MM.1S (cell line): Measurements from ENCODE around the gene BET1L.

Experiments used
- DNase-seq: peaks from one replicate; pipeline ENCODE4 v3.0.0-alpha.2; 2015
- H2AFZ ChIP-seq: fragments of 300-600 bp; sonication (generic); 2 replicates; pipeline ENCODE4 v1.6.0; 2016; ENCODE audit warnings: antibody characterized with exemption, low read length
- H3F3A ChIP-seq: fragments of 300-600 bp; sonication (generic); 2 replicates; pipeline ENCODE4 v1.6.1; 2016; ENCODE audit warnings: mild to moderate bottlenecking, antibody characterized with exemption, low read length, moderate library complexity, mixed read lengths; ENCODE audit not compliant: insufficient read depth
- H3K27ac ChIP-seq: fragments of 300-600 bp; sonication (generic); 2 replicates; pipeline ENCODE4 v1.5.1; 2016; ENCODE audit warnings: mild to moderate bottlenecking, low read length
- H3K27me3 ChIP-seq: fragments of 300-600 bp; sonication (generic); replicated peaks from 2 replicates; pipeline ENCODE4 v1.6.0; 2016; ENCODE audit warnings: low read length; ENCODE audit not compliant: insufficient read depth
- H3K36me3 ChIP-seq: fragments of 300-600 bp; sonication (generic); replicated peaks from 2 replicates; pipeline ENCODE4 v1.6.1; 2016; ENCODE audit warnings: mild to moderate bottlenecking, low read length, mixed read lengths; ENCODE audit not compliant: insufficient read depth
- H3K4me1 ChIP-seq: fragments of 300-600 bp; sonication (generic); 2 replicates; pipeline ENCODE4 v1.6.1; 2016; ENCODE audit warnings: low read length, mixed read lengths
- H3K4me2 ChIP-seq: fragments of 300-600 bp; sonication (generic); 2 replicates; pipeline ENCODE4 v1.6.0; 2016; ENCODE audit warnings: low read depth, low read length
- H3K4me3 ChIP-seq: fragments of 300-600 bp; sonication (generic); 2 replicates; pipeline ENCODE4 v1.5.1; 2016; ENCODE audit warnings: low read length, mixed read lengths
- H3K79me2 ChIP-seq: fragments of 300-600 bp; sonication (generic); 2 replicates; pipeline ENCODE4 v1.6.1; 2016; ENCODE audit warnings: mixed run types, low read length, mixed read lengths
- H3K9ac ChIP-seq: fragments of 300-600 bp; sonication (generic); 2 replicates; pipeline ENCODE4 v1.6.1; 2016; ENCODE audit warnings: low read length, mixed read lengths
- H3K9me2 ChIP-seq: fragments of 300-600 bp; sonication (generic); replicated peaks from 2 replicates; pipeline ENCODE4 v1.6.1; 2016; ENCODE audit warnings: mild to moderate bottlenecking, low read length, mixed read lengths; ENCODE audit not compliant: insufficient read depth
- H3K9me3 ChIP-seq: fragments of 300-600 bp; sonication (generic); replicated peaks from 2 replicates; pipeline ENCODE4 v1.6.1; 2016; ENCODE audit warnings: mild to moderate bottlenecking, low read length, mixed read lengths; ENCODE audit not compliant: insufficient read depth
- H4K20me1 ChIP-seq: fragments of 300-600 bp; sonication (generic); 2 replicates; pipeline ENCODE4 v1.6.1; 2016; ENCODE audit warnings: mild to moderate bottlenecking, low read length, moderate library complexity, mixed read lengths; ENCODE audit not compliant: insufficient read depth
- CTCF ChIP-seq: fragments of 300-600 bp; sonication (generic); IDR thresholded peaks from 2 replicates; pipeline ENCODE4 v1.5.1; 2016; ENCODE audit warnings: antibody characterized with exemption, low read length, mixed read lengths
- EZH2 ChIP-seq: fragments of 300-600 bp; sonication (generic); optimal IDR thresholded peaks from 2 replicates; pipeline ENCODE3; 2017; ENCODE audit warnings: low read depth, mild to moderate bottlenecking, antibody characterized with exemption, low read length, mixed read lengths
- EZH2phosphoT487 ChIP-seq: fragments of 300-600 bp; sonication (generic); IDR thresholded peaks from 2 replicates; pipeline ENCODE4 v1.6.1; 2018; ENCODE audit warnings: antibody characterized with exemption, low read length

Gene BET1L

GRCh38 chr11:249062-249461 is 41.9 kb upstream of the BET1L start:
- Histone ChIP-seq H3K4me1 (no peaks in the 10 kb centered on the region), H3K9me3 (no peaks in the 10 kb centered on the region), H3K4me3 (no peak overlapping the region), H3F3A (no peaks in the 10 kb centered on the region; the same call in 1 of the 2 replicates), H3K27me3 (no peaks in the 10 kb centered on the region), H3K27ac (no peak overlapping the region), H3K9ac (no peak overlapping the region), H2AFZ (no peak overlapping the region), H3K9me2 (no peaks in the 10 kb centered on the region), H3K4me2 (no peak overlapping the region), H4K20me1 (no peaks in the 10 kb centered on the region), H3K36me3 (peaks cover 17% of the 10 kb centered on the region), H3K79me2 (peaks cover 4% of the 10 kb centered on the region; the same call in 1 of the 2 replicates)
- DNase-seq, result no peak
- TF ChIP-seq EZH2 (no peak), CTCF (no peak), EZH2phosphoT487 (no peak)

- H3K9me3 ChIP-seq, result no peaks in the 10 kb centered on the region
- no peak overlapping the region for H3K4me3 ChIP-seq
- peaks cover 26% of the 10 kb centered on the region for H3K36me3 ChIP-seq
Observed at GRCh38 chr11:244376-244775, 37.2 kb upstream of the BET1L start.

GRCh38 chr11:241634-242033 is 34.4 kb upstream of the BET1L start:
- H2AFZ ChIP-seq, result no peak overlapping the region
- H3K4me3 ChIP-seq, result no peak overlapping the region
- peaks cover 66% of the 10 kb centered on the region for H3K79me2 ChIP-seq
- H3K27me3 ChIP-seq, result no peaks in the 10 kb centered on the region
- peaks cover 8% of the 10 kb centered on the region for H3K4me1 ChIP-seq
- H3K9me3 ChIP-seq, result no peaks in the 10 kb centered on the region
- no peaks in the 10 kb centered on the region for H4K20me1 ChIP-seq
- DNase-seq, result no peak
- TF ChIP-seq EZH2 (no peak), CTCF (no peak), EZH2phosphoT487 (no peak)
- no peak overlapping the region for H3K9ac ChIP-seq
- no peak overlapping the region for H3K27ac ChIP-seq
- H3K9me2 ChIP-seq, result no peaks in the 10 kb centered on the region
- no peak overlapping the region for H3K4me2 ChIP-seq
- peaks cover 1% of the 10 kb centered on the region; the same call in 1 of the 2 replicates for H3F3A ChIP-seq
- peaks cover 14% of the 10 kb centered on the region for H3K36me3 ChIP-seq

More at GRCh38 chr11:244376-244775, 37.2 kb upstream of the BET1L start:
- Histone ChIP-seq H3K27me3 (no peaks in the 10 kb centered on the region), H4K20me1 (no peaks in the 10 kb centered on the region), H3K9ac (no peak overlapping the region), H2AFZ (no peak overlapping the region), H3K4me1 (no peaks in the 10 kb centered on the region), H3F3A (no peaks in the 10 kb centered on the region), H3K27ac (no peak overlapping the region), H3K9me2 (no peaks in the 10 kb centered on the region), H3K79me2 (peaks cover 40% of the 10 kb centered on the region), H3K4me2 (no peak overlapping the region)
- DNase-seq, result no peak
- TF ChIP-seq EZH2 (no peak), EZH2phosphoT487 (no peak), CTCF (no peak)
